KMS-11 (cell line): ENCODE data around the gene ANKRD29.

Source experiments
- H2AFZ ChIP-seq: fragments of 200-600 bp; sonication (generic); 2 replicates; pipeline ENCODE4 v1.6.1; 2016; ENCODE audit warnings: antibody characterized with exemption, mixed run types, low read depth
- H3K27ac ChIP-seq: fragments of 200-600 bp; sonication (generic); 2 replicates; pipeline ENCODE4 v1.6.1; 2016; ENCODE audit warnings: mild to moderate bottlenecking, mixed run types
- H3K27me3 ChIP-seq: fragments of 200-600 bp; sonication (generic); 2 replicates; pipeline ENCODE4 v1.6.1; 2017; ENCODE audit warnings: mild to moderate bottlenecking, low read depth, mixed run types, moderate library complexity; ENCODE audit not compliant: insufficient read depth
- H3K36me3 ChIP-seq: fragments of 200-600 bp; sonication (generic); 2 replicates; pipeline ENCODE4 v1.6.1; 2017; ENCODE audit warnings: mild to moderate bottlenecking, mixed run types; ENCODE audit not compliant: insufficient read depth
- H3K4me1 ChIP-seq: fragments of 200-600 bp; sonication (generic); 2 replicates; pipeline ENCODE4 v1.6.1; 2016; ENCODE audit warnings: mild to moderate bottlenecking, low read depth, mixed run types; ENCODE audit not compliant: poor library complexity, severe bottlenecking
- H3K4me2 ChIP-seq: fragments of 200-600 bp; sonication (generic); 2 replicates; pipeline ENCODE4 v1.7.0; 2016; ENCODE audit warnings: mild to moderate bottlenecking, mixed run types
- H3K4me3 ChIP-seq: fragments of 200-600 bp; sonication (generic); IDR thresholded peaks from 2 replicates; pipeline ENCODE4 v1.6.1; 2017; ENCODE audit warnings: low read depth, low read length, mixed read lengths; ENCODE audit not compliant: insufficient read depth
- H3K79me2 ChIP-seq: fragments of 200-600 bp; sonication (generic); 2 replicates; pipeline ENCODE4 v1.6.1; 2016; ENCODE audit warnings: low read depth, mixed run types; ENCODE audit not compliant: insufficient read depth
- H3K9ac ChIP-seq: fragments of 200-600 bp; sonication (generic); 2 replicates; pipeline ENCODE4 v1.6.1; 2016; ENCODE audit warnings: mild to moderate bottlenecking, mixed run types
- H4K20me1 ChIP-seq: fragments of 200-600 bp; sonication (generic); 2 replicates; pipeline ENCODE4 v1.6.1; 2016; ENCODE audit warnings: mild to moderate bottlenecking, mixed run types; ENCODE audit not compliant: insufficient read depth
- CTCF ChIP-seq: fragments of 200-600 bp; sonication (generic); conservative IDR thresholded peaks from 2 replicates; pipeline ENCODE4 v1.6.1; 2017; ENCODE audit warnings: low read depth, mild to moderate bottlenecking, antibody characterized with exemption, low read length, moderate library complexity, mixed read lengths

Gene ANKRD29

GRCh38 chr18:23572570-23572969 is 90.1 kb downstream of the ANKRD29 start:
- peaks cover 48% of the 10 kb centered on the region for H3K4me1 ChIP-seq
- peaks cover 20% of the 10 kb centered on the region; the same call in 1 of the 2 replicates for H3K79me2 ChIP-seq
- no peaks in the 10 kb centered on the region for H3K27me3 ChIP-seq
- H3K27ac ChIP-seq: no peak overlapping the region
- H3K9ac ChIP-seq: no peak overlapping the region
- H3K4me3 ChIP-seq: no peak overlapping the region
- H3K36me3 ChIP-seq: no peaks in the 10 kb centered on the region
- no peak overlapping the region for H3K4me2 ChIP-seq
- H4K20me1 ChIP-seq: no peaks in the 10 kb centered on the region
- H2AFZ ChIP-seq: no peak overlapping the region
- no peak for TF ChIP-seq CTCF

DNA sequence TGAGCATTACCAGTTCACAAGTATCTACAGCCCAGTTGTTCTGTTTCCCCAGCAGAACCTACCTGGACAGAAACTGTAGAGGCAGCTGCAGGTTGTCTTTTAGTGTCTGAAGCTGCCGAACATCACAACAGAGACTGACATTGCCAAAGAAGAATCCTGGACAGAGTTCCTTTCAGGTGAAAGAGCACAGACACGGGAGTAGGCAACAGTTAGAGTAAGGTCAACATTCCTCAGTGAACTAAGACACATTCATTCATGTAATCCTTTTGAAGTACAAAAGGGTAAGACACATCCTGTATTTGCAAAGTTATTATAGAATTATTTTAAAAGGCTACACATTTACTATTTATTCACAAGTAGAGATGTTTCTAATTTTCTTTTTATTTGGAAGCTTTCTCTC is 90.7 kb downstream of the ANKRD29 start:
- Histone ChIP-seq H3K27me3 (no peaks in the 10 kb centered on the region), H3K4me3 (no peak overlapping the region), H4K20me1 (no peaks in the 10 kb centered on the region), H3K4me1 (peaks cover 45% of the 10 kb centered on the region), H3K4me2 (no peak overlapping the region), H2AFZ (no peak overlapping the region), H3K9ac (no peak overlapping the region), H3K27ac (no peak overlapping the region), H3K36me3 (no peaks in the 10 kb centered on the region), H3K79me2 (peaks cover 20% of the 10 kb centered on the region; the same call in 1 of the 2 replicates)
- no peak for TF ChIP-seq CTCF

DNA sequence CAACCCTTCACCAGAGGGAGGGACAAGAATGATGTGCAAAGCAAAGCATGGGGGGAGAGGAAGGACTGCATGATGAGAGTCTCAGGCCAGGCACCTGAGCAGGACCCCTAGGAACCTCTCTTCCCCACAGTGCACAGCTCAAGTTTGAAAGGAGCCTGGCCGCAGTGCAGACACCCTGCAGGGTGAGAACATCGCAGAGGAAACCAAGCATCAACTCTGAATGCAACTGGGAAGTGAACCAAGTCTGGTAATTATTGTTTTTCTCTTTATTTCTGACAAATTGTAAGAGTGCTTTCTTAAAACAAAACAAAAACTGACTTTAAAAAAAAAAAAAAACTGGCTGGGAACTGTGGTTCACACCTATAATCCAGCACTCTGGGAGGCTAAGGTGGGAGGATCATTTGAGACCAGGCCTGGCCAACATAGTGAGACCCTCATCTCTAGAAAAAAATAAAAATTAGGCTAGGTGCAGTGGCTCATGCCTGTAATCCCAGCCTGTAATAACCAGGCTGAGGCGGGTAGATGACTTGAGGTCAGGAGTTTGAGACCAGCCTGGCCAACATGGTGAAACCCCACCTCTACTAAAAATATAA is 91.7 kb downstream of the ANKRD29 start:
- H3K9ac ChIP-seq: no peak overlapping the region
- H3K27me3 ChIP-seq: no peaks in the 10 kb centered on the region
- no peak overlapping the region for H3K4me3 ChIP-seq
- H3K4me2 ChIP-seq: no peak overlapping the region
- H3K79me2 ChIP-seq: peaks cover 16% of the 10 kb centered on the region; the same call in 1 of the 2 replicates
- H3K36me3 ChIP-seq: no peaks in the 10 kb centered on the region
- H3K4me1 ChIP-seq: peaks cover 40% of the 10 kb centered on the region
- no peaks in the 10 kb centered on the region for H4K20me1 ChIP-seq
- no peak for TF ChIP-seq CTCF
- no peak overlapping the region for H3K27ac ChIP-seq
- H2AFZ ChIP-seq: no peak overlapping the region

GRCh38 chr18:23569299-23570063 is 93.2 kb downstream of the ANKRD29 start:
- Histone ChIP-seq H3K27me3 (no peaks in the 10 kb centered on the region), H3K79me2 (peaks cover 4% of the 10 kb centered on the region; the same call in 1 of the 2 replicates), H3K27ac (no peak overlapping the region), H3K4me3 (no peak overlapping the region), H3K4me2 (no peak overlapping the region), H3K4me1 (peaks cover 25% of the 10 kb centered on the region), H4K20me1 (no peaks in the 10 kb centered on the region), H3K36me3 (no peaks in the 10 kb centered on the region), H2AFZ (no peak overlapping the region), H3K9ac (no peak overlapping the region)
- TF ChIP-seq CTCF: no peak
